Breast epithelium (tissue), 4 donors: ENCODE data around the gene PAN3. TPM values are rescaled to one million over a fixed set of nuclear protein-coding genes. Genes with fewer than 3 reads are reported as not detected.

Experiments
- DNase-seq, 2 donors: peaks; one replicate each; pipeline ENCODE4 v3.0.0-alpha.2; 2019; ENCODE audit warnings: low spot score in 2 of 2
- H3K27ac ChIP-seq, 2 donors: fragments of 200-600 bp; sonication (generic) in 1 of 2; one replicate each; pipeline ENCODE4 v1.5.1; 2016 to 2019; ENCODE audit warnings: mild to moderate bottlenecking in 1 of 2
- H3K27me3 ChIP-seq, 2 donors: fragments of 200-600 bp; sonication (generic) in 1 of 2; one replicate each; pipeline versions ENCODE4 v1.5.1 to v1.6.0; 2017 to 2019; ENCODE audit warnings: control low read depth in 1 of 2, mild to moderate bottlenecking in 1 of 2
- H3K36me3 ChIP-seq: fragments of 200-600 bp; one replicate; pipeline ENCODE4 v1.5.1; 2019
- H3K4me1 ChIP-seq, 2 donors: fragments of 200-600 bp; sonication (generic); one replicate each; pipeline ENCODE4 v1.5.1; 2016 to 2019; ENCODE audit warnings: control low read depth in 1 of 2
- H3K4me3 ChIP-seq, 3 donors: fragments of 200-600 bp; sonication (generic); 1 replicate in 2 of 3; 2 replicates in 1 of 3; pipeline ENCODE4 v1.5.1; 2016 to 2019; ENCODE audit warnings: mild to moderate bottlenecking in 3 of 3, moderate library complexity in 2 of 3
- H3K9me3 ChIP-seq, 2 donors: fragments of 200-600 bp; sonication (generic) in 1 of 2; one replicate each; pipeline ENCODE4 v1.5.1; 2016 to 2019; ENCODE audit warnings: control low read depth in 1 of 2
- POLR2A ChIP-seq: fragments of 450-650 bp; IDR thresholded peaks from one replicate; pipeline ENCODE4 v1.6.1; 2016; ENCODE audit warnings: antibody characterized with exemption, mild to moderate bottlenecking, moderate library complexity
- POLR2AphosphoS5 ChIP-seq, 3 donors: sonication (generic); formaldehyde crosslinking; IDR thresholded peaks; one replicate each; pipeline ENCODE4 v1.6.1; 2017; ENCODE audit warnings: antibody characterized with exemption in 3 of 3
- intact Hi-C: fragments of 100-400 bp; cut with DNase I; formaldehyde crosslinking; loops from one replicate; pipeline ENCODE4 v1.15.1; 2023; ENCODE audit warnings: low total_unique reads
- total RNA-seq, 3 donors: library from RNA; depleted of rRNA; stranded (reverse); fragments of >200 nt; gene quantifications; one replicate each; pipeline ENCODE4 v1.1.0, GENCODE V29; 2016
- TF ChIP-seq, protein P1 (sequence below), 3 donors: fragments of 450-650 bp; IDR thresholded peaks; one replicate each; pipeline ENCODE4 v1.5.1; 2016 to 2017; ENCODE audit warnings: antibody characterized with exemption in 3 of 3, mild to moderate bottlenecking in 3 of 3, moderate library complexity in 3 of 3

PAN3 gene
- total RNA-seq, 3 donors from 2014 or later: 39.0 to 75.2 (median 50.8) TPM

DNA sequence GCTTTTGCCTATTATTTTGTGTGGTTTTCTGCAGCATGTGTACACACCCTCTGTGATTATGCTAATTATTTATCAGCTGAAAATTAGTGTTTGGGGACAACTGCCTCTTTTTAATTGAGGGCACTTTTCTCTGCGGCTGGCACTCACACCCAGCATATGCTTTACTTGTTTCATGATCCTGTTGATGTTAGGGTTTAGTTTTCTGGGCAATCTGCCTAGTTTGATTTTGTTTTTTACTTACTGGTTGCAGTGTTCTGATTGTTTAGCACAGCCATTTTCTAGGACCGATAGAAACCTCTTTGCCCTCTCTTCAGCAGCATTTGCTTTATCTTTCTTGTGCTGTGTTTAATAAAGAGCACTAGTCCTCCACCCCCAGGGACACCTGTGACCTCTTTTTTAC is 161.6 kb downstream of the PAN3 start:
- intact Hi-C loops: no loop called here
- TF ChIP-seq POLR2AphosphoS5 (IDR thresholded peaks at IDR 0.05) (no peak), POLR2A (no peak)
- TF ChIP-seq, protein P1, sequence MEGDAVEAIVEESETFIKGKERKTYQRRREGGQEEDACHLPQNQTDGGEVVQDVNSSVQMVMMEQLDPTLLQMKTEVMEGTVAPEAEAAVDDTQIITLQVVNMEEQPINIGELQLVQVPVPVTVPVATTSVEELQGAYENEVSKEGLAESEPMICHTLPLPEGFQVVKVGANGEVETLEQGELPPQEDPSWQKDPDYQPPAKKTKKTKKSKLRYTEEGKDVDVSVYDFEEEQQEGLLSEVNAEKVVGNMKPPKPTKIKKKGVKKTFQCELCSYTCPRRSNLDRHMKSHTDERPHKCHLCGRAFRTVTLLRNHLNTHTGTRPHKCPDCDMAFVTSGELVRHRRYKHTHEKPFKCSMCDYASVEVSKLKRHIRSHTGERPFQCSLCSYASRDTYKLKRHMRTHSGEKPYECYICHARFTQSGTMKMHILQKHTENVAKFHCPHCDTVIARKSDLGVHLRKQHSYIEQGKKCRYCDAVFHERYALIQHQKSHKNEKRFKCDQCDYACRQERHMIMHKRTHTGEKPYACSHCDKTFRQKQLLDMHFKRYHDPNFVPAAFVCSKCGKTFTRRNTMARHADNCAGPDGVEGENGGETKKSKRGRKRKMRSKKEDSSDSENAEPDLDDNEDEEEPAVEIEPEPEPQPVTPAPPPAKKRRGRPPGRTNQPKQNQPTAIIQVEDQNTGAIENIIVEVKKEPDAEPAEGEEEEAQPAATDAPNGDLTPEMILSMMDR (IDR thresholded peaks at IDR 0.05): no peak

DNA sequence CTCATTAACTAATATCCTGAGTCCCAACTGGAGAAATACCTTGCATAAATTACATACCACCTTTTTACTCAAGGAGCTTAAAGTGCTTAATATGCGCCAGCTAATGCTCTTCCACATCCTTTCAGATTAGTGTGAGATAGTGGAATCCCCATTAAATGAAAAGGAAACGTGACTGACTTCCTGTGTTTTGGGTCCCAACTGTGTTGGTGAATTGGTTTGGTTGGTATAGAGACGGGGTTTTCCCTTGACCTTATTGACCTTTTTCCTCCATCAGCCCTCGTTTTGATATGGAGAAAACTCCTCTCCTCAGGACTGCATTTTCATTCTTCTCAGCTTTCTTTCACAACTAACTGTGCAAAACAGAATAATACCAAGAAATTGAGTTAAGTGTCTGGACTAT is 163.5 kb downstream of the PAN3 start:
- no peak overlapping the region for H3K27ac ChIP-seq
- no peaks in the 10 kb centered on the region for H3K36me3 ChIP-seq
- no peak for DNase-seq
- TF ChIP-seq POLR2A (no peak), POLR2AphosphoS5 (IDR thresholded peaks at IDR 0.05) (no peak)
- TF ChIP-seq, protein P1 (IDR thresholded peaks at IDR 0.05): no peak
- no peaks in the 10 kb centered on the region for H3K27me3 ChIP-seq
- intact Hi-C loops: no loop called here
- H3K4me1 ChIP-seq: no peaks in the 10 kb centered on the region
- H3K4me3 ChIP-seq: no peak overlapping the region
- no peaks in the 10 kb centered on the region for H3K9me3 ChIP-seq

More for the DNA sequence above, 161.6 kb downstream of the PAN3 start:
- DNase-seq: no peak
- H3K27ac ChIP-seq: no peak overlapping the region
- no peak overlapping the region for H3K4me3 ChIP-seq
- no peaks in the 10 kb centered on the region for H3K4me1 ChIP-seq
- no peaks in the 10 kb centered on the region for H3K27me3 ChIP-seq
- no peaks in the 10 kb centered on the region for H3K9me3 ChIP-seq
- no peaks in the 10 kb centered on the region for H3K36me3 ChIP-seq

DNA sequence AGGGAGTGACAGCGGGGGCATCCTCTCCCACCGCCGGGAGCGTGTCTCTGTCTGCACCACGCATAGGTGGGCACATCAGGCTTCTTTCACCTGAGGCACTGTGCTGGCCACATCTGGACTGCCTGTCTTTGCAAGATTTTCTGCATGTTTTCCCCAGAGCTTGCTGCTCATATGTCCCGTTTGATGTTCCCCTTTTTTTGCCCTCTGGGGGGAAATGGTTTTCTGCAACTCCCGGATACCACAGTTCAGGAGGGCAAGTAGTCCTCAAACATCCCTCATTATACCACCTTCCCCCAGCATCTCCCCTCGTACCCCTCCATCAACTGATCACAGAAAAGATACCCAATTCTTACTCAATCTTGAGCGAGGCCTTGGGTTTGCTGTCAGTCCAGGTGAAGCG is 168.0 kb downstream of the PAN3 start:
- intact Hi-C loops: no loop called here
- Histone ChIP-seq H3K27me3 (no peaks in the 10 kb centered on the region), H3K27ac (no peak overlapping the region), H3K4me1 (no peaks in the 10 kb centered on the region), H3K4me3 (no peak overlapping the region), H3K9me3 (no peaks in the 10 kb centered on the region), H3K36me3 (no peaks in the 10 kb centered on the region)
- TF ChIP-seq POLR2A: no peak
- TF ChIP-seq POLR2AphosphoS5 (IDR thresholded peaks at IDR 0.05): no peak
- TF ChIP-seq, protein P1 (IDR thresholded peaks at IDR 0.05): no peak
- no peak for DNase-seq

DNA sequence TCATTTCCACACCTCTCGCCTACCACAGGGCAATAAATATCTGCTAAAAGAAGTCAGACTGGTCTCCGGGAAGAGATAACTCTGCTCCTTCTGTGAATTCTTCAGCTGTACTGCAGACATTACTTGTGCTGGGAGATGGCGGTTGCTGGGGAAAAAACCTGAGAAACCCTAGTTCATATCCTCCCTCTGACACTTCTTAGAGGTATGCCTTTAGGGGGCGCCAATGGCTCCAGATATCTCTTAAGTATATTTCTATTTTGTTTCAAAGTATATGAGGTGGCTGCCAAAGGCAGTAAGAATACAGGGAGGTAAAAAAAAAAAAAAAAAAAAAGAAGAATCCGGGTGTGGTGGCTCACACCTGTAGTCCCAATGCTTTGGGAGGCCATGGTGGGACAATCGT is 175.2 kb downstream of the PAN3 start:
- no peak for TF ChIP-seq POLR2A
- no peak for TF ChIP-seq POLR2AphosphoS5 (IDR thresholded peaks at IDR 0.05)
- TF ChIP-seq, protein P1 (IDR thresholded peaks at IDR 0.05): no peak
- no peak for DNase-seq
- H3K27me3 ChIP-seq: no peaks in the 10 kb centered on the region
- intact Hi-C loops: no loop called here
- no peaks in the 10 kb centered on the region for H3K36me3 ChIP-seq
- no peaks in the 10 kb centered on the region for H3K9me3 ChIP-seq
- H3K4me3 ChIP-seq: no peak overlapping the region
- no peaks in the 10 kb centered on the region for H3K4me1 ChIP-seq
- no peak overlapping the region for H3K27ac ChIP-seq

DNA sequence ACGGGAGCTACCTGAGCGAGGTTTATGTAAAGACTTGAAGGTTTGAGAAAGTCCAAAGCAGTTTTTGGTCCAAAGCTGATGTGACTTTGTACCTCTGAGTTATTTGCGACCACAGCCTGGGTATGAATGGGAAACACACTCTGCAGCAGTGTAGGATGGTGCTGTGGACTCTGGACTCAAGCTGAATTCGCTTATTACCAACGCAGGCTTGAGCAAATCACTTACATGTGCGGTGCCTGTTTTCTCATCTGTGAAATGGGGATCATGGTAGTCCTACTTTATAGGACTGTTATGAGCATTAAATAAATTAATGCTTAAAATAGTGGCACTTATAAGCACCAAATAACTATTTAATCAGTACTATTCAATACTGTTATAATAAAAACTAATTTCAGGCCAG is 176.5 kb downstream of the PAN3 start:
- intact Hi-C loops: no loop called here
- H3K9me3 ChIP-seq: no peaks in the 10 kb centered on the region

More for the DNA sequence above, 176.5 kb downstream of the PAN3 start:
- H3K27me3 ChIP-seq: no peaks in the 10 kb centered on the region
- DNase-seq: no peak
- H3K36me3 ChIP-seq: no peaks in the 10 kb centered on the region
- H3K27ac ChIP-seq: no peak overlapping the region
- H3K4me3 ChIP-seq: no peak overlapping the region
- H3K4me1 ChIP-seq: no peaks in the 10 kb centered on the region
- TF ChIP-seq POLR2A (no peak), POLR2AphosphoS5 (IDR thresholded peaks at IDR 0.05) (no peak)
- TF ChIP-seq, protein P1 (IDR thresholded peaks at IDR 0.05): no peak
